HL-60/S4 treated with phorbol 12-myristate 13-acetate at 8.2 ng/mL for 4 days and 3 days (cell line): ENCODE results near the gene TEP1.

Experiments used
- in situ Hi-C: fragments of 300-500 bp; cut with MboI; formaldehyde crosslinking; loops from 2 replicates; pipeline ENCODE4 v1.15.0; 2022; ENCODE audit warnings: low sequenced_read_pairs

Gene TEP1

DNA sequence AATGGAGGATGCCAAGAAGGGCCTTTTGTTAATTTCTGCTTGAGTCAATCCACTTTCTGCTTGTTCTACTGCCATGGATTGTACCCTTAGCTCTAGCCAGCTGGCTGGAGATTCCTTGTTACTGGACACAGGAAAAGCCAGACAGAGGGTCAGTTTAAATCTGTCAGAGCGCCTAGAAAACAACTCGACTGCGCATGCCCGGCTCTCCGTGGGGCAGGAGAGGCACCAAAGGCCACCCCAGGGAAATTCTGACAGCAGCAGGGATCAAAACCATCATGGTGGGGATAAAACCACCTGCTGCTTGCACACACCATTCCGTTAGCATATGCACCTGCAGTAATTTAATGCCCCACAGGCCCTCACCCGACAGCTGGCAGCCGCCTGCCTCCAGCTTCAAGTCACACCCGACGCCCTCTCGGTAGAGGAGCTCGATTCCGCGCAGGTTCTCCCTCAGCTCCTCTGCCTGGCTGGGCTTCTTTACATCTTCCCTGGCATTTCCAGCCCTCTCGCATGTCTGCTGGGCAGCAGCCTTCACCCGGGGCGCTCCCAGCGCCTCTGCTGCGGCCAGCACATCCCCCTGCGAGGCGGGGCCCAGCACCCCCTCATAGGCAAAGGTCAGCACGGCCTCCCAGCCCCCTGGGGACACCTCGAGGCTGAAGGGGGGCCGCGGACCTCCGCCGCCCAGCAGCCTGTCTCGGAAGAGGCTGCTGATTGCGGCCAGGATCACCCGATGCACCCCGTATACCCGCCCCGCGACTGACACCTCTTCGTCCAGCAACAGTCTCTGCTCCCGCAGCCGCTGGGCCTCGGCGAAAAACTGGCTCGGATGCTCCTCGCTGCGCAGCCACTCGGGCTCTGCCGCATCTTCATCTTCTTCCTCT, 21.6 kb upstream of the TEP1 start:
- in situ Hi-C loops: no loop called here

DNA sequence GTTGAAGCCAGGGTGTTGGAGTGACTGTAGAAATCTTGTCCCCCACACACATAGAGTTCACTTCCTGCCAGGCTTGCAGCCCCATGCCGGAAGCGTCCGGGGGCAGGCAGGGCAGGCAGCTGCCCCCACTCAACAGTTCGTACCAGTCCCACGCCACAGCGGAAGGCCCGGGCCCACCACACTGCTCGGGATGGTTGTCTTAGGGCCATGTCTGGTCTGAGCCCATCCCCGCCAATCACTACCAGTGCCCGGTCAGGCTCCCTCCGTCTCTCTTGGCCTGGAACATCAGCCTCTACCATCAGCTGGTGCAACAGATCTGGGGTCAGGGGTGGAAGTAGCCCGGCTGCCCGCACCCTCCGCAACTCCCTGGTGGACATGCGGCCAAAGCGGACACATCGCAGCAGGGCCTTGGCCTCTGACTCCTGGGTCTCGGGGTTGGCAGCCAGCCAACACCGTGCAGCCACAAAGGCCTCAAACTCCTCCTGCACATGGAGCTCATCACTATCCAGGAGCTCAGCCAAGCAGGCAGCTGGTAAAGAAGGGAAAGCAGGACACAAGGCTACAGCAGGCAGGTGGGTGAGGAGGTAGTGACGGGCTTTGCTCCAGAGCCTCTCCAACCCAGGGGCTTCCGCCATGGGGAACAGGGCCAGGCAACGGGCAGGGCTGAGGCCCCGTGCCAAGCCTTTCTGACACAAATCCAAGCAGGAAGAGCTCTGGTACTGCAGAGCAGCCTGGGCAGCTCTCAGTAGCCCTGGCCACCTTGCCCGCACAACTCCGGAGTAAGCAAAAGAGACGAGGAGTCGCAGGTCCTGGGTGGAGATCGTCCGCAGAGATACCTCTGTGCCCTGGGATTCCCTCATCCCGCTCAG, 16.7 kb upstream of the TEP1 start:
- in situ Hi-C loops: no loop called here

DNA sequence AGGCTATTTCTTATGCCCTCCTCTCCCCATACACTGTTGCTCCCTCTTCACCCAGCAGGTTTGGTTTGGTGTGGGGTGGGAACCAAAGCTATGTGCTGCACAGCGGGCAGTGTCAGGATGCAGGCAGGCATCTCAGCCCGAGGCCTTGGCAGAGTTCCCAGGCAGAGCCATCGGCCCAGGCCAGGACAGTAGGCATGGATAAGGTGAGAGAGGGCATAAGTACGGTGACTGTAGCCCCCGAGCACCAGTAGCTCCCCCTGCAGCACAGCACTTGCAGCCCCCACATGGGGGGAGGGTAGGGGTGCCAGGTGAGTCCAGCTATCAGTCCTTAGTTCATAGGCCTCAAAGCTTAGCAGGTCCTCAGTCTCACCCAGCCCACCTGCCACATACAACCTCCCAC, 15.5 kb upstream of the TEP1 start:
- in situ Hi-C loops: no loop called here

DNA sequence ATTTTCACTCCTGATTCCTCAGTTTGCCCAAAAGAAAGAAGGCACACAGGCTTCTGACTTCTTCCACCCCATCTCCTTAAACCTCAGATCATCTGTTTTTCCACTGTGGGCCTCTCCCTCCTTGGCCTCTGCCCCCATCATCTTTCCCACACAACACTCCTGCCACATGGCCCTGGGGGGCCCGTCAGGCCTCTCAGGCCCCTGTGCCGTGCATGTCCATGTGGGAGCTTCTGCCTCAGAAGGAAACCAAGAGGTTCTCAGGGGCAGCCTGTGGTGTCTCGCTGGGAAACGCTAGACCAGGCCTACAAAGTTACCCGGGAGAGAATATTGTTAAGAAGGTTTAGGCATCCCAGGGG, 14.7 kb upstream of the TEP1 start:
- in situ Hi-C loops: no loop called here

DNA sequence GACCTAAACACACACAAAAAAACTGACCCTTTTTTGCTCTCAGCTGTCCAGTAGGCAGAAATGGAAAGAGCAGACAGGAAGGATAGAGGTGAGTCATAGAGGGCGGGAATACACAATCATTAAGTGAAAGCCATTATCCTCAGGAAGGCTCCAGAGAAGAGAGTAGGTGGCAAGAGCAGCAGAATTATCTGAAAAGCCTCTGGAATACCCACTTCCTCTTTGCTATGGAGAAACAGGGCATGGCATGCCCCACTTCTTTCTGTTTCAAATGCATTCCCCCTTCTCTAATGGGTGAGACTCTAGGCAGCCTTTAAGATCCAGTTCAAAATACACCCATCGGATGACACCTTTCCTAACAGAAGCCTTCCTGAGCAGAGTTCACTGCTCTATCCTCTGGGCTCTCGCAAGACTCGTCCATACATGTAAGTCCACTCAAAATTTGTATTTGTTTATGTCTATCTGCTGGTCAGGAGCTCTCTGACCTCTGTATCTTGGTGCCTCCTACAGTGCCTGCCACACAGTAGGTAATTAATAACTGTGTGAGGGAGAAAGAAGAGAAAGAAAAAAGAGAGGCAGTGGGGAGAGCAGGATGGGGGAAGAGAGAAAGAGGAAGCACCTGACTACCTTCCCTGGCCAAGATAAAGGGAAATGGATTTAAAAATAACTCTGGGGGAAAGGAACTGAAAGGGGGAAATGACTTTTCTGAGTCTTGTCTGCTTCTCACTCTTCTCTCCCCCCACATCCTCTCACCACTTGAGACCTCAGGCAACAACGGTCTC, 14.1 kb upstream of the TEP1 start:
- in situ Hi-C loops: no loop called here

DNA sequence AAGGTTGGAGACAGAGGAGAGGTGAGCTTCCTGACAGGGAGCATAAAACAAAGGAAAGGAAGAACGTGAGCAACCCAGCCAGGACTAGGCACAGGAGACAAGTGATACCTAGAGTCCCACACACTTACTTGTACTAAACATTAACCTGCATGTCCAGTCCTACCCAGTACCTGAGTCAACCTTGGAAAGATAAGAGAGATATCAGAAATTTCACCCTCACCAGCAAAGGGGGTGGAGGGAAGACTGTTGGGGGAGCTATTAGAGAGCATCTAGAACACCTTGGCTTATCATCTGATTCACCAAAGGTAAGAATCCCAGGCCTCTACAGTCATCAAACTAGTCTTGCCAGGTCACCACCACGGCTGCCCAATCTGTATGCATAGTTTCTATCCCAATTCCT, 11.6 kb upstream of the TEP1 start:
- in situ Hi-C loops: no loop called here

DNA sequence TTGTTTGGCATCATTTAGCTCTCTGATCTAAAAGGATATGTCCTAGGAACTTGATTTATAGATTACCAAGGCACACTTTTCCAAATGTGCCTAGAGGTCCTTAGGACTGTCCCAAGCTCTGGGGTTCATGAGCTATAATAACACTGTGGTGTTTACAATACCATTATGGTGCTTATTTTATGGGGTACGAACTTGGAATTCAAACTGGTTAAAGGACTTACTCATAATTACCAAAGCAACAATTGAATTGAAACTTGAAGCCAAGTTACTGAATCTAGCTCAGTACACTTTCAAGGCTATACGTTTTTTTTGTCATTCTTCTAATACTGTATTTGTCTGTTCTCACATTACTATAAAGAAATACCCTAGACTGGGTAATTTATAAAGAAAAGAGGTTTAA, 9.6 kb upstream of the TEP1 start:
- in situ Hi-C loops: no loop called here

DNA sequence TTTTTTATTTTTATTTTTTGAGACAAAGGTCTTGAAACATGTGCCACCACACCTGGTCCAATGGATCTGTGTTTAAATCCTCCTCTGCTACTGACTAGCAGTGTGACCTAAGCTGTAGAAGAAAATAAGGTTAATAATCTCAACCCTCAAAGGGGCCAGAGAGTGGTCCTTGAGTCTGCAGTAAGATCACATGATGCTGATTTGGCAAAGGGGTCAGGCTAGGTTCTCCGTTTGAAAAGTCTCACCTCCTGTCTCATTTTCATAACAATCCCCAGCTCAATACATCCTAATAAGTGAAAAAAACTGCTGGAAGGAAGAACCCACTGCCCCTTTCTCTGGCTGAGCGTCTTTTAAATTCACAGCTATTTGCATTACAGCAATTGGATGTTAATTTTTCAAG, 8.0 kb upstream of the TEP1 start:
- in situ Hi-C loops: no loop called here

DNA sequence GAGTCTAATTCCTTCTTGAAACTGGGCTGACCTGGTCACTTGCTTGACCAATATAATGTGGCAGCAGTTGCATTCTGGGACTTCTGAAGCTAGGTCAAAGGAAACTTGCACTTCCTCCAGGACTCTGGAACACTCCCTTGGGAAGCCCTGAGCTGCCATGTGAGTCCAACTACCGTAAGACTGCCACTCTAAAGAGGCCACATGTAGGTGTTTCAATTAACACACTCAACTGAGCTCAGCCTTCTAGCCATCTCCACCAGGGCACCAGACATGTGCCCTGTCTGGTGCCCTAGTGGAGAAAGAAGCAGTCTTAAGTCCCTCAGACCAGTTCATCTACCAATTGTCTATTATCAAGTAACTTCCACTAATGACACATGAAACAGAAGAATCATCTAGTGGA, 6.1 kb upstream of the TEP1 start:
- in situ Hi-C loops: no loop called here

DNA sequence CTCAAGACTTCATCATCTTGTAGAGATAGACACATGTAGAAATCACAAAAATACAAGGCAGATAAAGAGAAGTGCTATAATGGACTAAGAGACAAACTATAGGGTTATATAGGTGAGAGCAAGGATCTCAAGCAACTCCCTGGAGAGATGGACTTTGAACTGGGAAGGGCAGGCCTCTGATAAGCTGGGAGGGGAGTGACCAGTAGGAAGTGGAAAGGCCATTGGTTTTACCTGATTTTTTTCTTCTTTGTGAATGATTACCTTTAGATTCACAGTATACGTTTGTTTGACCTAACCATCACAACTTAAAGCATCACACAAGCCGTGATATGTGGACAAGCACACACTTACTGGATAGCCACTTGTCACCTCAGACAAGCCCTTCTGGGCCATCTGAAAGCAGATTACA, 5.2 kb upstream of the TEP1 start:
- in situ Hi-C loops: no loop called here

DNA sequence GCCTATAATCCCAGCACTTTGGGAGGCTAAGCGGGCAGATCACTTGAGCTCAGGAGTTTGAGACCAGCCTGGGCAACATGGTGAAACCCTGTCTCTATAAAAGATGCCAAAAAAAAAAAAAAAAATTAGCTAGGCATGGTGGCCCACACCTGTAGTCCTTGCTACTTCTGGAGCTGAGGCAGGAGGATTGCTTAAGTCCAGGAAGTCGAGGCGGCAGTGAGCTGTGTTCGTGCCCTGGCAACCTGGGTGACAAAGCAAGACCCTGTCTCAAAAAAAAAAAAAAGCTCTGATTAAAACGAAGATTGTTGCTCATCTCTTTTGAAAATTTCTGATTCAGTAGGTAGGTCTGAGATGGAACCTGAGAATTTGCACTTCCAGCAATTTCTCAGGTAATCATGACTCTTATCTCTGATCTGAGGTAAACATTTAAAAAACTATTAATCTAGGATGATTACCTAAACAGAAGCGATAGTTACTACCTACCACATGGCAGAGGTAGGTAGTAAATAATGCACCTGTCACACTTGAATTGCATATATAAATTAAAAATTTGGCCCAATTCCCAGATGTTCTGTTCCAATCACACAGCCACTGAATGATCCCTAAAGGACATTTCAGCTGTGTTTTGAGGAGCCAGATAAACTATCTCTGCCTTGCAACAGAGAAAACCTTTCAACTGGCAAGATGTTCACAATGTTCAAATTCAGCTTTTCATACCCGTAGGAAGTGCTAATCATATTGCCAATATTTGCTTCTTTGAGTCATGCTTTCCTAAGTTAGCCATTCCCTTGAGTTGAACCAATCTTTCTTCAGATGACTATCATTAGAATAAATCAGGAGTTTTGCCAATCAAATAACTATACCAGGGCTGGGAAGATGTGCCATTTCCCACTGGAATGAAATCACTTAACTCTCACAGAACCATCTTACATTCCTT, 4.2 kb upstream of the TEP1 start:
- in situ Hi-C loops: no loop called here

DNA sequence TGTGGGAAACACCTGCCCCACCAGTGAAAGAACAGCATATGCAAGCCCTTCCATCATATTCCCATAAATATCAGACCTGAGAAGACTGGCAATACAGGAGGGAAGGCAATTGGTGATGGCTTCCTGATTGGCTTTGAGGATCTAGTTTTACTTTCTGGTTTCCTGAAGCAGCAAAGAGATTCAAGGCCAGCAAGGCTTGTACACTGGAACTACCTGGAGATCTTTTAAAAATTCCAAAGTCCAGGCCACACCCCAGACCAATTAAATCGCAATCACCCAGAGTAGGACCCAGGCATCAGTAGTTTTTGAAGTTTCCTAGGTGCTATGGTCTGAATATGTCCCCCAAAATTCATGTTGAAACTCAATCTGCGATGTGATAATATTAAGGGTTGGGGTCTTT, 2.9 kb upstream of the TEP1 start:
- in situ Hi-C loops: no loop called here

DNA sequence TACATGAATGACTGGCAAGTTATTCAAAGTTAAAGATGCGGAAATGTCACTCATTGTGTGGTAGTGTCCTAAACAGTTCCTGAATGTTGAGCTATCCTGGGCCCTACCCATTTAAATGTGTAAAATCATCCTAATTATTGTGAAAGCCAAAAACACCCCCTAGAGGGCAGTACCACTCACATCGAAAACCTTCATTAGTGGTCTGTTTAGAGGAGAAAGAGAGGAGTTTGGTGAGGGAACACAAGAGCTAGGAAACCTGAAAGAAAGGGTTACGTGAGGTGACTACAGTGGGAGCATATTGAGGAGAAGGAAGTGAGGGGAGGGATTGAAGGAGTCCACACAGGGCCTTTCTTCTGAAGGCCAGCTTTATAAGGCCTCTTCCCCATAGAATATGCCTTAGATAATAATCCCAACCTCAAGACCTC, 2.5 kb upstream of the TEP1 start:
- in situ Hi-C loops: no loop called here

DNA sequence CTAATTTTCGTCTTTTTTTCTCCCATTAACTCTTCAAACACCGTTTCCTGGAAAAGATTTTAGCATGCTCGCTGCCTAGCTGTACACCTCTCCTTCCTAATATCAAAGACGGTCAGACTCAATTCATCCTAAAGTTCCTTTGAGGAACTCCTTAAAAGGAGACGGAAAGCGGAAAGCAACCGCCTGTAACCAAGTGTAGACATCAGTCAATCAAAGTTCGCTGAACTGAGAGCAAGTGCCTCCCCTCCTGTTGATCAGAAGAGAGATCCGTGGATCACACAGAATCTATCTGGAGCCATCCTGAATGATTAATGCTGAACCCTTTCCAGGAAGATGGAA, 412 bp upstream of the TEP1 start:
- in situ Hi-C loops: no loop called here

DNA sequence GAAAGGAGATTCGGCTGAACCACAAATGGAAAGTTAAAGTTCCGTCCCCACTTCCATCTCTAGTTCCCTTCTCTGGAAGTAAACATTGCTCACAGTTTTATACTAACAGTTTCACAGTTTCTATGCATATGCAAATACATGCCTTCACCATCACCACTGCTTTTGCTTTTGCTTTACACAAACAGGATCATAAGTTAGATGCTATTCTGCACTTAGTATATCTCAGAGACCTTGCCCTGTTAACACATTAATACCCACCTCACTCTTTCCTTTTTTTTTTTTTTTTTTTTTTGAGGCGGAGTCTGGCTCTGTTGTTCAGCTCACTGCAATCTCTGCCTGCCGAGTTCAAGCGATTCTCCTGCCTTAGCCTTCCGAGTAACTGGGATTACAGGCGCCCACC, 890 bp downstream of the TEP1 start:
- in situ Hi-C loops: no loop called here

DNA sequence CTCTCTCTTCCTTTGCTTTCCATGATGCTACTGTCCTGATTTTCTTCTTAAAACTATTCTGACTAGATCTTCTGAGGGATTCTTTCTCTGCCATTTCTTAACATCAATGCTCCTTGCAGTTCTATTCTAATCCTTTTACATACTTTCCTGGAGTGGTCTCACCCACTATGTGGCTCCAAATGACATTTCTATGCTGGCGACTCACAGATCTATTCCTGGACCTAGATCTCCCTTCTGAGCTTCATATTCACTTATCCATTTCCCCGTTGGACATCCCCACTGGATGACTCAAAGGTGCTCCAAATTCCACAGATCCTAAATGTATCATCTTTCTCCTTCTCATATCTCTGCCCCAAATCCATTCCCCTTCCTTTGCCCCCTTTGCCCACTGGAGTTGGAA, 4.1 kb downstream of the TEP1 start:
- in situ Hi-C loops: no loop called here

DNA sequence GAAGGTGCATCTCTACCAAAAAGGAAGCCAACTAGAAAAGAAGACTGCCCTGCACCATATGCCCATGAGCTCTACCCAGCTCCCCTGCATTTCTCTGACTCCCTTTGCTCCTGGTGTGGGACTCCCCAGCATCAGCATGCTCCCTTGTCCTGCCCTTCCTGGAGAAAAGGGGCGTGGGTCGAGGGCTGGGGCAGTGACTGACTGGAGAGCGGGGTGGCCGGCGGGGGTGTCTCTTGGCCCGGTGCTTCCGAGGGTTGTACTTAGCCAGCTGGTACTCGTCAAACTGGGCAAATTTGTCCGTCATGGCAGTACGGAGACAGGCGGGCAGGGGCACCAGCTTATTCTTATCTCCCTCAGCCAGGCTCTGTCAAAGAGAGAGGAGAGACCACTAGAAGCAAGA, 9.8 kb downstream of the TEP1 start:
- in situ Hi-C loops: no loop called here

DNA sequence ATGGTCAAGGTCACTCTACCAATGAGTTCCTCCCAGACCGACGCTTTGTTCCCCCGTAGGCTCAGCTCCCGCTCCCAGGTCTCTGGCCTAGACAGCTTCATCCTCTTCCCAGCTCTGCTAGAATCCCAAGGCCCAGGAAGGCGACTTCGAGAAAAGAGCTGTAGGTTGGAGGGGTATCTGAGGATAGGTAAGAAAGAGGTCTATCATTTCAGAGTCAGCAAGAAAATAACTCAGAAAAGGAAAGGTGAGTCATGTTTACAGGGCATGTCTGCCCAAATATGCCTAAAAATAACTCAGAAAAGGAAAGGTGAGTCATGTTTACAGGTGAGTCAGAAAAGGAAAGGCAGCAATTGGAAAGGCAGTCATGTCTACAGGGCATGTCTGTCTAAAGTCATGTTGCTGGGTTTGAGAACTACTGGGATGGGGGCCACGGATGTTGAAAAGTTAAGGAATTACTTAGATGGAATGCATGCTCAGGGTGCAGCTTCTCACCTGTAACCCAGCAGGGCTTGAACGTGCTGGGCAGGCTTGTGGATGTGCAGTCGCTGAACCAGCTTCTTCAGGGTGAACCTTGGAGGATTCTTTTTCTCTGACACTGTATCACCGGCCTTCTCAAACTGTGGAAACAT, 12.2 kb downstream of the TEP1 start:
- in situ Hi-C loops: no loop called here

DNA sequence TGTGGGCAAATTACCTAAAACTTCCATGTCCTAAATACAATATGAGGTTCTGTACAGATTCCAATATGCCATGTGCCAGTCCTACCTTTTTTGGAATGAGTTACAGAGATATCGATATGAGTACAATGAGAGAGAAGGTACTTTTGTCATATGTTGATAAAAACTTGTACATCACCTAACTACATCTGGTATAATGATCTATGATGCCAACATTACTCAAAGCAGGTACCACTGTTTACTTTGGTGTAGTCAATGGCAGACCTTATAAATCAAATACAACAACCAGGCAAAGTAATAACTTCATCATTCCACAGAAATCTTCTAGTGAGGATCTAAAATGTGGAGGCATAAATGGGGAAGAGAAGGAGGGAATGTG, 12.7 kb downstream of the TEP1 start:
- in situ Hi-C loops: no loop called here

DNA sequence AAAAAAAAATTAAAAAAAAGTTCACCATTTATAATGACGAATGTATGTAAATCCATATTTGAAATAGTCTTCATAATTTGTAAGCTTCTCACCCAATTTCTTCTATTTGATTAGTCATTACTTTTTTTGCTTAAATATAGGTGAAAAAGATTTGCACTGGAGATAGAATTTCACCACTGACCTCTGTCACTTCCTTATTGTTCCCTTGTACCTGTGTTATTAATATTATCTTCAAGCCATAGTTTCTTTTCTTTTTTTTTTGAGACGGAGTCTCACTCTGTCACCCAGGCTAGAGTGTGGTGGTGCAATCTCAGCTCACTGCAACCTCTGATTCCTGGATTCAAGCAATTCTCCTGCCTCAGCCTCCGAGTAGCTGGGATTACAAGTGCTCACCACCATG, 15.8 kb downstream of the TEP1 start:
- in situ Hi-C loops: loop anchor here (25.0 kb wide), 1 partner anchor 1015 kb away; no protein-coding TSS in a partner anchor
